GF-D8 (cell line): Measurements from ENCODE around the gene SPOCK1.

Experiments used
- DNase-seq: peaks from one replicate; lab custom pipeline; 2025; lab: John Stamatoyannopoulos, UW

SPOCK1 gene

DNA sequence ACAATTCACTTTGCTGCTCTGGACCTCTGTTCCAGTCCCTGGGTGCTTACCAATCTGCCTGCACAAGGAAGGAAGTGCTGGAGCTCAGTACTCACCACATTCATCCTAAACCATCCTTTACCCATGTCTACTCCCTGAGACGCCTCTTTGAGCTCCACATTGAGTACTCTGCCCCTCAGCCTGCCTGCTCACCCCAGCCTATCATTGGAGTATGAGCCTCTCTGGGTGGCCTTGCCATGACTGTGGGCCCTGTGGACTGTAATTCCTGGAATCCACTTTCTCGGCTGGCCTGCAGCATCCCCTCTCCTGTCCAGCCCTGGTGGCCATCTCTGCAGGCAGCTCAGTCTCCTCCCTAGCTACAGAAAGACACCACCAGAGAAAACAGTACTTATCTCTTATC lies 428.6 kb downstream of the SPOCK1 start:
- DNase-seq: no peak

- no peak for DNase-seq
Observed at GRCh38 chr5:137069358-137069757, 429.8 kb downstream of the SPOCK1 start.

GRCh38 chr5:137061382-137061781 lies 437.7 kb downstream of the SPOCK1 start:
- no peak for DNase-seq

DNA sequence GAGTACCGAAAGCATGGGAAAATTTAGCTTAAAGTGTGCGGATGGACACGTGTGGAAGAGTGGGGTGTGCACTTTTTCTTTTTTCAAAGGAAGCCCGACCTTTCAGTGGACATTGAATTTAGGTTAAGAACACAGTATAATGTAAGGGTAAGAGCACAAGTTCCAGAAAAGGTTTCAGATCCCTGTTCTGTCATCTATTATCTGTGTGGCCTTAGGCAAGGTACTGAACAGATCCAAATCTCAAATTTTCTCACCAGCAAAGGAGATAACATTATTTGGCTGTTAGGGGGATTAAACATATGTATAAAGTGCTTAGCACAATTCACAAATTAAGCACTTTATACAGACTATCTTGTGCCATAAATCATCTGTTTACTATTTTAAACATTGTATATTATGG lies 441.0 kb downstream of the SPOCK1 start:
- no peak for DNase-seq

GRCh38 chr5:137056676-137057075 lies 442.4 kb downstream of the SPOCK1 start:
- DNase-seq: no peak

DNA sequence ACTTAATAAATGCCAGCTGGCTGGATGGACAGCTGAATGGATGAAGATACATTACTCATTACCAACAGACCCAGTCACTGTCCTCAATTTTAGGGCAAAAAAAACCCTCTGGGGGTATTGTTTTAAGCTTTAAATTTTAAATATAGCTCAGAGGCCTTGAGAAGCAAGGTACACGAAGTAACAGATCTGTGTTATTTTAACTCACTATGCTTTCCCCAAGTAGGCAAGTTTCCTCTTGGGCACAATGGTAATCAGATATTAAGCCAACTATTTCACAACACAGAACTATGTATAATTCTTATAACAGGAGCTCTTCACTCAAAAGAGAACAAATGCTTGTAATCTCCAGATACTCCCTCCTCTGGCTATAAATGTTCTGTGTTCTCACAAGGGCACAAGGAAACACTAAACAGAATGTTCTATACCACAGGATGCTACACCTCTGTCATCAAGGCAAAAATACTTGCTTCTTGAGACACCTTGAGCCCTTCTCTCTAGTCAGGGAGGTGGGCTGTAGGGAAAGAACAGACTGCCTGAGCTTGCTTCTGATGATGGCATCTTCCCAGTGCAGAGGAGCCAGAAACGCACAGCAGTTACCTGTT lies 443.8 kb downstream of the SPOCK1 start:
- no peak for DNase-seq

DNA sequence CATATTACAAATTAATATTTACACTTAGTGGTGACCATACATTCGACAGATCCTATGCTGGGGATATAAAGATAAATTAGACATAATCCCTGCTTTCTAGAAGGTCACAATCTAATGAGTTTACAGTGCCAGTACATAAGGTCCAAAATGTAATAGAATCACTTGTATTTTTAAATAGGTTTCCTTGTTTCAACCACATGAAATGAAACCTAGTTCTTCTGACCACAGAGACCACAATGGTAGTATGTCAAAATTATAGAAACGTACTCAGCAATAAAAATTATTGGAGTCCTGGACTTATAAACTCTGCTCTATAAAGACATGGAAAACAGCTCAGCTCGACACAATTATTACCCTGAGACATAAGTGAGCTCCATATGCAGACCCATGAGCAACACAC lies 444.3 kb downstream of the SPOCK1 start:
- DNase-seq: no peak

DNA sequence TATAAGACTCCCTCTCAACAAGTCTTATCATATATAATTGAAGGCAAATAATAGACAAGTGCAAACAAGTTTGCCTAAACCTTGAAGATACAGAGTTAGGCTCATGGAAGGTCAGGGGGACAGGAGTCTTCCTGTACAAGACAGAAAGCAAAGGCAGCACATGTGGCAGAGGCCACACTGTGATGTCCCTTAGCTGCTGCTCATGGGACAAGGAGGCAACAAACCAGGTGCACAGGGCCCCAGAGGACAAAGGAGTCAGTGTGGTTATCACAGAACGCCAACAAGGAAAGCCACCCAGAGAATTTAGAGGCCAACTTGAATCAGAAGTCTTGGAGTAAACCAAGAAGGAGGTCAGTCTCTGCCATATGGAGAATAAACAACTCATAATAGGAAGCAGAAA lies 444.8 kb downstream of the SPOCK1 start:
- DNase-seq: no peak

- no peak for DNase-seq
Observed at GRCh38 chr5:137051161-137051560, 448.0 kb downstream of the SPOCK1 start.

DNA sequence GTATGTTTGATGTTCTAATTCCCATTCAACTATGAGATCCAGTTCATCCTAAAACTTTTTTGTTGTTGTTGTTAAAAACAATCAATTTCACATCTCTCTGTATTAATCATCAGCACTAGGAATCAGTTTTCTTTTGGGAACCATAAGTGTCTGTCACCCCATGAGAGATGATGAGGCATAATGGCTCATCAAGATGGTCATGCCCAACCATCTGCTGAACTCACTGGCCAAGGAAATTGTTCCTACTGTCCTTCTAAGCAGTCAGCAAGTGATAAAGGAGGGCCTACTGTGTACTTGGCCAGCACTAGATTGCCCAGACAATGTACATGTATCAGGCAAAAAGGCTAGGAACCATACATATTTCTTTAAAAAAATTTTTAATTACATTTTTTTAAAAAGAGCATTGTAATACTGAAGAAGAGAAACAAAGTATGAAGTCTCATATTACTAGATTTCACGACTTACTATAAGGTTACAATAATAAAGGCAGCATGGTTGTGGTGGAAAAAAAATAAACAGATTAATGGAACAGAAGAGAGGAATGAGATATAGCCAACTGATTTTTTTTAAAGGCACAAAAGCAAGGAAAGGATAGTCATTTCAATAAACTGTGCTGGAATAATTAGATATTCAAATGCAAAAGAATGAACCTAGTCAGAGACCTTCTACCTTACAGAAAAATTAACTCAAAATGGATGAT lies 458.3 kb downstream of the SPOCK1 start:
- DNase-seq: no peak

DNA sequence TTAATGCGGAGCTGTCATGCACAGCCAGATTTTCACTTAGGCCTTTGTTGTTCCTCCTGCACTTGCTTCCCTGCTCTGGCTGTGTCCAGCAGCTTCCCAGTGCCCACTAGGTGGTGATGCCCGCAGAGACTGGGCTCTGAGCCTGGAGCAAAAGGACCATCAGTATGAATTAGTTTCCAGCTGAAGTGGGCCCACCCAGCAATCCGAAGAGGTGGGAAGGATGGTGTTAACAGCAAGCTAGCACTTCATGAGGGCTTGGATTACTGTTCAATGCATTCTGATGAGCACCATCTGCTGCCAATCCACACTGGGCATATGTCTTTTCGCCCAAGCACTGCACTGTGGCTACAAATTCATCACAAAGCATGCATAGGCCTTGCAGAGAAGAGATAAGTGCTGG lies 459.1 kb downstream of the SPOCK1 start:
- DNase-seq: no peak

DNA sequence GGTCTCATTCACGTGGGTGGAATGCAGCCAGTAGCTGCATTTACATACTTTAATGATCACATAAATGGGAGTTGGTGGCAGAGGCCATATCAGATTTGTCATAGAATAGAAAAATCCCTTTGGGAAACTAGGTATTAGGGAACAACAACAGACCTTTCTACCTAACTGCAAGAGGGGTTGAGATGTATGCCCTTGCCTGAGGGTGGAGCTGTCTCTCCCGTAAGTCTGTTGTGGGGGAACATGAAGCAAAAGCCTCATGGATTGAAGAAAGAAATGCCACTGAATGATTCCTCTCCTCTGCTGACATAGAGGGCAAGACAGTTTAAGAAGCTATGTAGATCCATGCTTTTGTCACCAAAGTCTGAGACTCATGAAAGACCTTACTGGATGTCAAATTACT lies 461.3 kb downstream of the SPOCK1 start:
- DNase-seq: no peak

GRCh38 chr5:137036640-137037039 lies 462.5 kb downstream of the SPOCK1 start:
- DNase-seq: no peak

DNA sequence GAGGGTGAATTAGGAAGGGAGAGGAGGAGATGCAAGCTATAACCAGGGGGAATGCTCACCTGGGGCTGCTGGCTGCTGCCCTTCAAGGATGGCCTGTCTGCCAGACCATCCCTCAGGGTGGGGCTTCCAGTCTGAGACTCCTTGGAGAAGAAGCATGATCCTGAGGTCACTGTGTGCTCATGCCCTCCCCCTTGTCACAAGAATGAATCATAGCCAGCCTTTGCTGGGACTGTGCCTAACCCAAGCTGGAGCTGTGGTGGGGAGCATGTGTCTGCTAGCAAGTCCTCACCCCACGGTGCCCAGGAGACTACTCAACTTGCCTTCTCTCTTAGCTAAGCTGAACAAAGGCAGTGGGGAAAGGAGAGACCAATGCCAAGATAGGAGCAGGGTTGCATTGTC lies 463.6 kb downstream of the SPOCK1 start:
- DNase-seq: no peak

DNA sequence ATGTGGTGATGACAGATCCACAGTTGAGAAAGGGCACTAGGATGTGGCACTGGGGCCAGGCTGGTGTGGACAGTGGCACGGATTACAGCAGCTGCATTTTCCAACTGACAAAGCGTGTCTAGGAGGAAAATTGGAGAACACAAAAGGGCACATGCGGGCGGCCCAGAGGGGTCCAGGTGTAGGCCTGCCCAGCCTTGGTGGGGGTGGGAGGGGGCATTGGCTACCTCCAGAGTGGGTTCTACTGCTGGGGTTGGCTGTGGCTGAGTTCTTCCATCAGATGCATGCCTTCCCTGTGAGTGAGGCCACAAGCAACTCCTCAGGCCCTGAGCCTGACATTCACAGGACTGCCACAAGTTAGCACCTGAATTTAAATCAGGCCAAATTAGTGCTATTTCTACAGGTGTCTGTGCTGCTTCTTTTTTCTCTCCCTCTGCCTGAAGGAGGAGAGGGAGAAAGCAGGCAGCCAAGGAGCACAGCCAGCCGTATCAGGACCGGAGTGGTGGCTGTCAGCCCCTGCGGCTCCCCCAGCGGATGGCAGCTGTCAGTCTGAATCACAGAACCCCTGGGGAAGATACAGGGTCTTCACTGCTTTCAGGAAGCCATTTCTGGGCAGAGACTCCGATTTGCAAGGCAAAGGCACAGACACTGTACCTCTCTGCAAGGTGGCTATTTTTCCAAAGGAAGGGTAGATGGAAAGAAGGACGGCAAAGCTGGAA lies 464.2 kb downstream of the SPOCK1 start:
- no peak for DNase-seq

DNA sequence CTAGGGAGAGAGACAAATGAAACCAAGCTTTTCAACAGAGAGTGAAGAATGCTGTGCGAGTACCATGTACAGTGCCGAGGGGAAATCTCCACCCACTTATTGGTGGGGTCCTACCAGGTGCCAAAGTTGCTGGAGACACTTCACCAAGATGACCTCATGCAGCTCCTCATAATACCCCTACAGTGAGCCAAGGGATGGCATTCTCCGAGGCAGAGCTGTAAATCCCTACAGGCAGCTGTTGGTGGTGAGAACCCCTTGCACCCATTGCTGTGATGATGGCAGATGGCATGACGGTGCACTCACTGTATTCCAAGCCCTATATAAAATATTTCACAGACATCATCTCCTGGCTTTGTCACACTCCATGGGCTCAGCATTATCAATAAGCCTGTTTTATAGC lies 464.9 kb downstream of the SPOCK1 start:
- DNase-seq: no peak

- DNase-seq: no peak
Observed at GRCh38 chr5:137032929-137033328, 466.2 kb downstream of the SPOCK1 start.

DNA sequence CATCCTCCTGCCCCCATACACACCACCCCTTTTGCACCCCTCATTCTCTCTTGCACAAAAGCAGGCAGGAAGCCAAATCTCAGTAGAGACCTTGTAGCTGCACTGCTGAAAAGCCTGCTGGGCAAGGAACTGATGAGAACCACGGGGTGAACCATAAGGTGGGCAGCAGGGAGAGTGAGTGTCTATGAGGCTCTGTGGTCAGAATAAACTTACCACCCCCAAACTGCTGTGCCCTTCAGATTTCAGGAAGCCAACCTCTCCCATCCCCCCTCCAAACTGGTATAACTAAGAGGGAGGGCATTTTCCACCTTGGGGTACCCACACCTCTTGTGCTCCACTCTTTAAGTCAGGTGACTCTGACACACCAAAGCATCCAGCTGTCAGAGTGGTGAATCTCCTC lies 471.4 kb downstream of the SPOCK1 start:
- no peak for DNase-seq

GRCh38 chr5:137026296-137026695 lies 472.8 kb downstream of the SPOCK1 start:
- DNase-seq: no peak

- DNase-seq: no peak
Observed at GRCh38 chr5:137024044-137024443, 475.1 kb downstream of the SPOCK1 start.

DNA sequence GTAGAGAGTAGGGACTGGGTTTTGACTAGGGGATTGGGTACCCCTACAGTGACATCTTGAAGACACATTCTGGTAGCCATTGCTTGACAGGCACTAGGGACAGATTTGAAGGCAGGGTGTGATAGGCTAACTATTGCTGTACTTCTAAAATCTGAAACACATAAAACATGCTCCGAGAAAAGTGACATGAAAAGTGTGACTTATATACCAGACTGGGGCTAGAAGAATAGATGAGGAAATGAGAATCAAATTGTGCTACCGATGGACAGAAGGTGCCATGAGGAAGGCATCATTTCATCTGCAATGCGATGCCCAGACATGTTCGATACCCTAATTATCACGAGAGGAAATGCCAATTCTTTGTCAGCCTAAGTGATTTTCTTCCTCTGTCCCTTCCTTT lies 475.8 kb downstream of the SPOCK1 start:
- no peak for DNase-seq

DNA sequence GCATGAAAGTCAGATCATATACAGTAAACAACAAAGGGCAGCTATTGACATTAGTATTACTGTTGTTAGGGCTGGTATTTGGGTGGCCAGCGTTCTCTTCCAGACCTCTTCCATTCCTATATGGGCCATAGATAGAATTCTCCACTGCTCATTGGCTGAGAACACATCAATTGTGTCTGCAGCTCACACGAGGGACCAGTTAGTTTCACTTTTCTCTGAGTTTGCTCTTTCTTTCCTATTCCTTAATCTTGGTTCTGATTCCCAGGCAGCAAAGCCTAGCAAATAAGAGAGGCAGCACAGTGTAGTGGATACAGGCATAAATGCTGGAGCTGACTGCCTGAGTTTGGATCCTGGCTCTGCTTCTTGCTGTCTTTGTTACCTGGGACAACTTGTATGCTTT lies 476.4 kb downstream of the SPOCK1 start:
- DNase-seq: no peak

- DNase-seq: no peak
Observed at GRCh38 chr5:137022043-137022442, 477.1 kb downstream of the SPOCK1 start.

DNA sequence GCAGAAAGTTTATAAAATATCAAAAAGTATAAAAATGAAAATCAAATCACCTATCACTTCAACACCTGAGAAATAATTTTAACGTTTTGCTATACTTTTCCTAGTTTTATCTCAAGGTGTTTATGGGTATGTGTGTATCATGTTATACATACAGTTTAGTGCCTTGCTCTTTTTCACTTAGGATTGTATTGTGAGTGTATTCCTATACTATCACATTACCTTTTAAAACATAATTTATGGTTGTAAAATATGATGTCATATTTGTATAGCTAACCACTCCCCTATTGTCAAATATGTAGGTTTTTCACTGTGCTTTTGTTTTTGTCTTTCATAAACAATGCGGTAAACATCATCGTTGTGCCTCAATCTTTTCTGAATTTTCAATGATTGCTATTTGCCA lies 479.9 kb downstream of the SPOCK1 start:
- DNase-seq: no peak
